ENCODE data around the gene IFFO2. TPM values are rescaled to one million over a fixed set of nuclear protein-coding genes. Genes with fewer than 3 reads are reported as not detected.

The IFFO2 gene
- total and polyA plus RNA-seq, 2 donors (not counting 3 experiments of a cell fraction or from before 2014, with no cell fraction given), result 31.1 to 31.3 TPM

GRCh38 chr1:18885311-18886002, 71.0 kb downstream of the IFFO2 start:
- no peak overlapping the region for H3K9ac ChIP-seq (replicated peaks; ENCODE audit: extremely low read depth, insufficient read depth, low read length)

GRCh38 chr1:18884727-18885126, 71.7 kb downstream of the IFFO2 start:
- TF ChIP-seq FOS (IDR thresholded peaks at IDR 0.05; ENCODE audit: borderline replicate concordance, insufficient read depth, low read length) (no peak), JUN (IDR thresholded peaks at IDR 0.05; ENCODE audit: borderline replicate concordance, insufficient read depth, insufficient read length, low read depth) (no peak), MAX (IDR thresholded peaks at IDR 0.05; ENCODE audit: insufficient read depth, insufficient read length) (no peak), GATA2 (IDR thresholded peaks at IDR 0.05; ENCODE audit: insufficient read depth, insufficient read length, low read depth, low read length) (no peak)
- dilution Hi-C loops (cut with MboI; ENCODE audit: extremely low pct_ligation_motif_present, low sequenced_read_pairs) (no loop called here), intact Hi-C loops (cut with micrococcal nuclease) (loop anchor here (1.0 kb wide), 6 partner anchors 23 to 229 kb away; no protein-coding TSS in a partner anchor)
- Histone ChIP-seq H3K27me3 (ENCODE audit: control insufficient read depth in 2 of 2, insufficient read depth in 2 of 2, low read length in 2 of 2) (no peaks in the 10 kb centered on the region), H3K36me3 (ENCODE audit: control insufficient read depth in 2 of 2, extremely low read depth in 1 of 2, insufficient read depth in 2 of 2, low read length in 2 of 2) (peaks cover 0 to 4% of the 10 kb centered on the region in 2 experiments), H3K9me3 (replicated peaks; ENCODE audit: control insufficient read depth, insufficient read depth, low read length) (no peaks in the 10 kb centered on the region), H3K79me2 (ENCODE audit: control insufficient read depth, insufficient read depth, low read length) (no peaks in the 10 kb centered on the region), H3K4me3 (replicated peaks in 1 of 3; ENCODE audit: insufficient read depth in 1 of 3, low read depth in 1 of 3, low read length in 3 of 3) (no peak overlapping the region), H3K4me1 (ENCODE audit: control insufficient read depth, extremely low read depth, insufficient read depth, low read length) (no peaks in the 10 kb centered on the region), H4K20me1 (replicated peaks; ENCODE audit: control insufficient read depth, extremely low read depth, insufficient read depth, low read length) (no peaks in the 10 kb centered on the region), H3K27ac (ENCODE audit: insufficient read depth, low read depth, low read length) (no peak overlapping the region), H2AFZ (ENCODE audit: low read depth, low read length) (no peak overlapping the region), H3K9me1 (replicated peaks; ENCODE audit: control insufficient read depth, extremely low read depth, insufficient read depth, low read length) (no peaks in the 10 kb centered on the region), H3K4me2 (ENCODE audit: insufficient read depth, low read length) (no peak overlapping the region), H3K9ac (replicated peaks; ENCODE audit: extremely low read depth, insufficient read depth, low read length) (no peak overlapping the region)
- FAIRE-seq (no peak), DNase-seq (ENCODE audit: low read depth, low spot score) (no peak)
- ChIA-PET POLR2A (no interaction called here), CTCF (interaction anchor here (0.6 to 5.2 kb wide), 35 partner anchors 9 to 631 kb away, joined by 3 to 114 read pairs (median 8); partner anchors contain the start of gene ALDH4A1)
- BruUV-seq (replicated peaks), result no TSS peak

More at GRCh38 chr1:18885311-18886002, 71.0 kb downstream of the IFFO2 start:
- BruUV-seq (replicated peaks), result no TSS peak
- Histone ChIP-seq H4K20me1 (replicated peaks; ENCODE audit: control insufficient read depth, extremely low read depth, insufficient read depth, low read length) (no peaks in the 10 kb centered on the region), H3K4me2 (ENCODE audit: insufficient read depth, low read length) (no peak overlapping the region), H3K36me3 (ENCODE audit: control insufficient read depth in 2 of 2, extremely low read depth in 1 of 2, insufficient read depth in 2 of 2, low read length in 2 of 2) (peaks cover 0 to 4% of the 10 kb centered on the region in 2 experiments), H3K4me3 (replicated peaks in 1 of 3; ENCODE audit: insufficient read depth in 1 of 3, low read depth in 1 of 3, low read length in 3 of 3) (no peak overlapping the region), H3K27me3 (ENCODE audit: control insufficient read depth in 2 of 2, insufficient read depth in 2 of 2, low read length in 2 of 2) (no peaks in the 10 kb centered on the region), H3K79me2 (ENCODE audit: control insufficient read depth, insufficient read depth, low read length) (no peaks in the 10 kb centered on the region), H3K9me1 (replicated peaks; ENCODE audit: control insufficient read depth, extremely low read depth, insufficient read depth, low read length) (no peaks in the 10 kb centered on the region), H3K27ac (ENCODE audit: insufficient read depth, low read depth, low read length) (no peak overlapping the region), H3K9me3 (replicated peaks; ENCODE audit: control insufficient read depth, insufficient read depth, low read length) (no peaks in the 10 kb centered on the region), H3K4me1 (ENCODE audit: control insufficient read depth, extremely low read depth, insufficient read depth, low read length) (no peaks in the 10 kb centered on the region), H2AFZ (ENCODE audit: low read depth, low read length) (no peak overlapping the region)
- CTCF ChIA-PET, result interaction anchor here (0.5 to 5.2 kb wide), 13 partner anchors 8 to 228 kb away, joined by 3 to 114 read pairs (median 20); partner anchors contain the start of gene ALDH4A1
- no peak for DNase-seq (ENCODE audit: low read depth, low spot score)
- no peak for FAIRE-seq
- dilution Hi-C loops (cut with MboI; ENCODE audit: extremely low pct_ligation_motif_present, low sequenced_read_pairs) (no loop called here), intact Hi-C loops (cut with micrococcal nuclease) (no loop called here)
- POLR2A ChIA-PET, result no interaction called here
- no peak for TF ChIP-seq POLR2A (IDR thresholded peaks at IDR 0.05; ENCODE audit: low read depth, low read length)
